T-helper 1 cell (primary cell): ENCODE data around the gene PNPLA2.
A peak's percentile ranks its signal among the peaks of the same experiment; 100 is the strongest.

ENCODE experiments used
- DNase-seq, 5 donors: peaks; one replicate each; pipeline ENCODE4 v3.0.0-alpha.2; 2012 to 2020

PNPLA2 gene

GRCh38 chr11:786235-787083 lies 32.3 kb upstream of the PNPLA2 start:
- no peak for DNase-seq

- DNase-seq: no peak
These were observed 31.5 kb upstream of the PNPLA2 start for GRCh38 chr11:787084-787675.

GRCh38 chr11:788009-788640 lies 30.6 kb upstream of the PNPLA2 start:
- no peak for DNase-seq

GRCh38 chr11:788953-789940 lies 29.5 kb upstream of the PNPLA2 start:
- no peak for DNase-seq

- peak in 1 of 5 donors; percentile 47 for DNase-seq
These were observed 28.8 kb upstream of the PNPLA2 start, which contains the start of gene CEND1 for GRCh38 chr11:789943-790342. Gene CEND1, minus strand, starts transcription at chr11:790090. Its CDS starts 1,514 bp downstream, at chr11:788576.

GRCh38 chr11:790721-791564 lies 27.8 kb upstream of the PNPLA2 start:
- no peak for DNase-seq

- DNase-seq: no peak
These were observed 26.8 kb upstream of the PNPLA2 start for GRCh38 chr11:791658-792534.

GRCh38 chr11:792535-792821 lies 26.2 kb upstream of the PNPLA2 start:
- no peak for DNase-seq

GRCh38 chr11:792873-793272 lies 25.8 kb upstream of the PNPLA2 start:
- DNase-seq: no peak

- no peak for DNase-seq
These were observed 25.2 kb upstream of the PNPLA2 start for GRCh38 chr11:793556-793955.

GRCh38 chr11:794013-794765 lies 24.5 kb upstream of the PNPLA2 start:
- DNase-seq: no peak

GRCh38 chr11:794766-795633 lies 23.7 kb upstream of the PNPLA2 start:
- DNase-seq: no peak

- peak; percentile 62 to 90 (median 73) for DNase-seq
These were observed 22.8 kb upstream of the PNPLA2 start for GRCh38 chr11:795634-796564.

- no peak for DNase-seq
These were observed 22.0 kb upstream of the PNPLA2 start for GRCh38 chr11:796565-797295.

- DNase-seq: peak; percentile 66 to 80 (median 69)
These were observed 21.2 kb upstream of the PNPLA2 start for GRCh38 chr11:797296-798092.

GRCh38 chr11:798093-798713 lies 20.5 kb upstream of the PNPLA2 start, which contains the start of gene SLC25A22:
Gene SLC25A22, minus strand, starts transcription at chr11:798281. Its CDS starts 3,275 bp downstream, at chr11:795006.
- DNase-seq: peak; percentile 65 to 81 (median 76)
